OCI-LY3 (cell line): Measurements from ENCODE around the gene ARHGAP4.
A peak's percentile ranks its signal among the peaks of the same experiment; 100 is the strongest.

Experiments
- H2AFZ ChIP-seq: fragments of 200-600, 300-600 bp; shearing (Covaris generic); 2 replicates; pipeline ENCODE4 v1.6.0; 2014; ENCODE audit warnings: antibody characterized with exemption, low read depth, low read length
- H3K27ac ChIP-seq: fragments of 200-600, 300-600 bp; sonication (generic); 2 replicates; pipeline ENCODE4 v1.5.1; 2014; ENCODE audit warnings: mild to moderate bottlenecking, low read length, moderate library complexity, mixed read lengths
- H3K27me3 ChIP-seq: fragments of 200-600, 300-600 bp; sonication (generic); 2 replicates; pipeline ENCODE4 v1.6.1; 2014; ENCODE audit warnings: low read depth, low read length, mixed read lengths
- H3K36me3 ChIP-seq: fragments of 200-600, 300-600 bp; sonication (generic); replicated peaks from 2 replicates; pipeline ENCODE3; 2014; ENCODE audit warnings: low read depth, low read length, mixed read lengths
- H3K4me1 ChIP-seq: fragments of 300-600, 200-600 bp; sonication (generic); 2 replicates; pipeline ENCODE4 v1.6.1; 2014; ENCODE audit warnings: low read length, mixed read lengths
- H3K4me2 ChIP-seq: fragments of 200-600, 300-600 bp; sonication (generic); 2 replicates; pipeline ENCODE4 v1.6.1; 2014; ENCODE audit warnings: low read length, mixed read lengths
- H3K4me3 ChIP-seq: fragments of 300-600, 200-600 bp; sonication (generic); 2 replicates; pipeline ENCODE4 v1.5.1; 2014; ENCODE audit warnings: antibody characterized with exemption, mild to moderate bottlenecking, low read length, moderate library complexity
- H3K79me2 ChIP-seq: fragments of 300-600, 200-600 bp; shearing (Covaris generic); 2 replicates; pipeline ENCODE4 v1.6.1; 2014; ENCODE audit warnings: mild to moderate bottlenecking, low read length, mixed read lengths
- H3K9ac ChIP-seq: fragments of 300-600, 200-600 bp; shearing (Covaris generic); 2 replicates; pipeline ENCODE4 v1.6.0; 2014; ENCODE audit warnings: mild to moderate bottlenecking, low read length, moderate library complexity
- H3K9me3 ChIP-seq: fragments of 200-600, 300-600 bp; shearing (Covaris generic); 2 replicates; pipeline ENCODE4 v1.6.1; 2014; ENCODE audit warnings: low read length, mixed read lengths; ENCODE audit not compliant: insufficient read depth
- H4K20me1 ChIP-seq: fragments of 200-600, 300-600 bp; sonication (generic); 2 replicates; pipeline ENCODE4 v1.6.1; 2016; ENCODE audit warnings: low read length, mixed read lengths; ENCODE audit not compliant: insufficient read depth
- EZH2phosphoT487 ChIP-seq: fragments of 200-600 bp; shearing (Covaris generic); IDR thresholded peaks from 2 replicates; pipeline ENCODE4 v1.6.1; 2018; ENCODE audit warnings: antibody characterized with exemption, mixed run types, low read depth
- TF ChIP-seq, protein P1 (sequence below): fragments of 200-600, 300-600 bp; sonication (generic); IDR thresholded peaks from 2 replicates; pipeline ENCODE4 v1.5.1; 2014; ENCODE audit warnings: antibody characterized with exemption, low read length, low read depth

ARHGAP4 gene

DNA sequence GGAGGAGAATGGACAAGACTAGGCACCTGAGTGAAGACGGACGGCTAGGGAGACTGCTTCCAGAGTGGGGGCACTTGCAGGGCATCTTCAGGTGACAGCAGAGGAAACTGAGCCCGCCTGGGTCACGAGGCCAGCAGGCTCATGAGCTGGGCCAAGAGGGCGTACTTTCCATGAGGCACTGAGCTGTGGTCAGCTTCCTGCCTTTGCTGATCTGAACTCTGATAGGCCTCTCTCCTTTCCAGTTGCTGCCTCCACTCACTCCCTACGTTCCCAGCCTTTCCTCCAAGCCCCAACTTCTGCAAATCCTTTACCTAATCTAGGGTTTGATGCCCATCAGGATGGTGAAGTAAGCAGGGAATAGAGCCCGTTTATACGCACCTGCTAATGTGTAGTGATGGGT, 38.7 kb downstream of the ARHGAP4 start:
- Histone ChIP-seq H3K4me2 (peak overlapping the region; percentile 81), H3K36me3 (no peaks in the 10 kb centered on the region), H3K27ac (peak overlapping the region; percentile 86), H4K20me1 (peaks cover 2% of the 10 kb centered on the region; the same call in 1 of the 2 replicates), H3K27me3 (peaks cover 5% of the 10 kb centered on the region; the same call in 1 of the 2 replicates), H2AFZ (no peak overlapping the region), H3K9ac (0 out of 2 replicates have a peak overlapping the region, but pooled peaks have one; percentile 57), H3K4me1 (peaks cover 70% of the 10 kb centered on the region), H3K4me3 (peak overlapping the region; percentile 50; the same call in 1 of the 2 replicates), H3K79me2 (no peaks in the 10 kb centered on the region), H3K9me3 (no peaks in the 10 kb centered on the region)
- TF ChIP-seq EZH2phosphoT487: no peak
- TF ChIP-seq, protein P1, sequence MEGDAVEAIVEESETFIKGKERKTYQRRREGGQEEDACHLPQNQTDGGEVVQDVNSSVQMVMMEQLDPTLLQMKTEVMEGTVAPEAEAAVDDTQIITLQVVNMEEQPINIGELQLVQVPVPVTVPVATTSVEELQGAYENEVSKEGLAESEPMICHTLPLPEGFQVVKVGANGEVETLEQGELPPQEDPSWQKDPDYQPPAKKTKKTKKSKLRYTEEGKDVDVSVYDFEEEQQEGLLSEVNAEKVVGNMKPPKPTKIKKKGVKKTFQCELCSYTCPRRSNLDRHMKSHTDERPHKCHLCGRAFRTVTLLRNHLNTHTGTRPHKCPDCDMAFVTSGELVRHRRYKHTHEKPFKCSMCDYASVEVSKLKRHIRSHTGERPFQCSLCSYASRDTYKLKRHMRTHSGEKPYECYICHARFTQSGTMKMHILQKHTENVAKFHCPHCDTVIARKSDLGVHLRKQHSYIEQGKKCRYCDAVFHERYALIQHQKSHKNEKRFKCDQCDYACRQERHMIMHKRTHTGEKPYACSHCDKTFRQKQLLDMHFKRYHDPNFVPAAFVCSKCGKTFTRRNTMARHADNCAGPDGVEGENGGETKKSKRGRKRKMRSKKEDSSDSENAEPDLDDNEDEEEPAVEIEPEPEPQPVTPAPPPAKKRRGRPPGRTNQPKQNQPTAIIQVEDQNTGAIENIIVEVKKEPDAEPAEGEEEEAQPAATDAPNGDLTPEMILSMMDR: no peak

DNA sequence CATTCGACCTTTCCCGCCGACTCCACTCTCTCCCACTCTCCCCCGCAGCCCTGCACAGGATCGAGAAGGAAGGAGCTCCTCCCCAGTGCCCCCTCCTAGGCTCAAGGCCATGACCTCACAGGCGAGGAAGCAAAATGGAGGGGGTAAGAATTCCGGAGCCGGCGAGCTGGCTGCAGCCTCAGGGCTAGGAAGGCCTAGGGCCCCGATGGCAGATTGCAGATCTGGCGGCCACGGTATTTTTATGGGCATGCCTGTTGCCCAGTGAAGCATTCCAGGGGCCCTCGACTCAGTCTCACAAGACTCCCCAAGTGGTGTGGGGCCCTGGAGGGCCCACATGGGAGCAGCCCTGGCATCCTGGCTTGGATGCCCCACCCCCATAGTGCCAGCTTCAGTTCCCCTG, 39.1 kb downstream of the ARHGAP4 start:
- H3K4me2 ChIP-seq: peak overlapping the region; percentile 81
- peaks cover 5% of the 10 kb centered on the region; the same call in 1 of the 2 replicates for H3K27me3 ChIP-seq
- H3K36me3 ChIP-seq: no peaks in the 10 kb centered on the region
- no peak overlapping the region for H2AFZ ChIP-seq
- H3K4me3 ChIP-seq: no peak overlapping the region
- no peaks in the 10 kb centered on the region for H3K79me2 ChIP-seq
- H3K4me1 ChIP-seq: peaks cover 68% of the 10 kb centered on the region
- no peak overlapping the region for H3K27ac ChIP-seq
- no peak for TF ChIP-seq EZH2phosphoT487
- TF ChIP-seq, protein P1: no peak
- no peaks in the 10 kb centered on the region for H3K9me3 ChIP-seq
- H4K20me1 ChIP-seq: peaks cover 4% of the 10 kb centered on the region; the same call in 1 of the 2 replicates
- H3K9ac ChIP-seq: no peak overlapping the region

DNA sequence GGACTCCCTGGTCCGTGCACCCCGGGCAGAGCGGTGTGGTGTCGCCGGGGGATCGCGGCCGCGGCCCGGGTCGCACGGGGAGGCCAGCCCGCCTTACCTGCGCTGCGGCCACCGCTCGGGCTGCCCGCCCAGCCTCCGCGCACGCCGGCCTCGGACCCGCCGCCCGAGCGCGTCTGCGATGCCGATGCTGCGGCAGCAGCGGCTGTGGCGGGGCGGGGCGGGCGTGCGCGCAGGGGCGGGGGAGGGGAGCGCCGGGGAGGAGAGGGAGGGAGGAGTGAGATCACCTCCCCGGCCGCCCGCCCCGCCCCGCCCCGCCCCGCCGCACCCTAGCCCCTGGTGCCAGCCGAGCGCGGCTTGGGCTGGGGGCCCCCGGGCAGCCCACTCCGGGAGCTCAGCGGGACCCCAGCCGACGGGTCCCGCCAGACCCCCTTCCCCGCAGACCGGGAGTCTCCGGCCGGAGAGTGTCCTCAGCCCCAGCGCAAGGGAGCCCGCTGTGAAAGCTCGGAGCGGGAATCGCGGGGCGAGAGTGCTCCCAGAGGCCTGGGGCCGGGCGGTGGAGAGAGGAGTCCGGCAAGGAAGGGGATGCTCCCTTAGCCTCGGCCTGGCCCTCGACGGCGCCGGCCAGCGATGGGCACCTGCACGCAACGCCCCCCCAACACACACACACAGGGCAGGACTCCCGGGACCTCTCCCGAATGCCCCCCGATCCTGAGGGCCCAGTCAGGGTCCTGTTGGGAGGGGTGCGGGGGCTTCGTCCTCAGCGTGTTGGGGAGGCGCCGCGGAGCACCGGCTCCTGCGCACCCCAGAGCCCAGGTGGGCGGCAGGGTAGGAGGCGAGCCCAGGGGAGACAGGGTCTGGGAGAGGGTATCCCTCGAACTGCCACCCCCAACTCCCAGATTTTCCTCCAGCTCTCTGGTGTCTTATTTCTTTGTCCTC, 39.8 kb downstream of the ARHGAP4 start, which contains the start of gene L1CAM:
Gene L1CAM (minus strand): TSS at position 206 of the 936 bp plus-strand sequence. CDS start 10,337 bp downstream, outside the sequence.
- no peaks in the 10 kb centered on the region for H3K9me3 ChIP-seq
- peak within 1 kb of the TSS; percentile 63 for H3K9ac ChIP-seq
- H3K36me3 ChIP-seq: no peaks in the 10 kb centered on the region
- H3K4me3 ChIP-seq: peak within 1 kb of the TSS; percentile 79
- peak within 1 kb of the TSS; percentile 81 for H3K4me2 ChIP-seq
- no peak within 1 kb of the TSS for H2AFZ ChIP-seq
- peaks cover 5% of the 10 kb centered on the region; the same call in 1 of the 2 replicates for H3K27me3 ChIP-seq
- TF ChIP-seq, protein P1: no peak
- no peak for TF ChIP-seq EZH2phosphoT487
- H3K79me2 ChIP-seq: no peaks in the 10 kb centered on the region
- H3K4me1 ChIP-seq: peaks cover 65% of the 10 kb centered on the region
- H3K27ac ChIP-seq: no peak within 1 kb of the TSS
- peaks cover 10% of the 10 kb centered on the region; the same call in 1 of the 2 replicates for H4K20me1 ChIP-seq

DNA sequence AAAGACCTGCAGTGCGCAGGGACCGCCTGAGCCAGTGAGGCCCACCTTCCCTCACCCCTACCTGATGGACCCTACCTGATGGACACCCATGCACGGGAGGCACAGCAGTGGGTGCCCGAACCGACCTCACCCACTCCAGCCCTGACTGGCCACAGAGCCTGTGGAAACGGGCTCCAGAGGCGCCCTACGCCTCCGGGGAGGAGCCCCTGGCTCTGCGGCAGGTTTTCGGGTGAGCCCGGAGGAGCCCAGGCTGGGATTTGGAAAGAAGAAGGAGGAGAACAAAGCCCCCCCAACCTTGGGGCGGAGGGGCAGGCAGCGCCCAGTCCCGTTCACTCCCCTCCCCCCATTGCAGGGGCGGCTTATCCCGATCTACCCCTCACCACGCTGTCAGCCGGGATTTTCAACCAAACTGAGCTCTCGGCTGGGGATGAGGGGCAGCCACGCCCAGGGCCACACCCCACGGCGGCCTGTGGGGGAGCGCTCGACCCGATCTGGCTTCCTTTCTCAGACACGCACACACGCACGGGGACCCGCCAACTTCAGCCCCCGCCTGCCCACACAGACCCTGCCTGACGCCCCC, 40.8 kb downstream of the ARHGAP4 start:
- Histone ChIP-seq H3K36me3 (no peaks in the 10 kb centered on the region), H3K79me2 (no peaks in the 10 kb centered on the region), H3K4me1 (peaks cover 65% of the 10 kb centered on the region), H3K9ac (peak overlapping the region; percentile 63), H2AFZ (no peak overlapping the region), H3K4me2 (peak overlapping the region; percentile 76), H3K9me3 (no peaks in the 10 kb centered on the region), H3K27me3 (peaks cover 5% of the 10 kb centered on the region; the same call in 1 of the 2 replicates), H3K4me3 (peak overlapping the region; percentile 79), H4K20me1 (peaks cover 10% of the 10 kb centered on the region; the same call in 1 of the 2 replicates), H3K27ac (no peak overlapping the region)
- TF ChIP-seq, protein P1: no peak
- TF ChIP-seq EZH2phosphoT487: no peak
